Nucleus accumbens (tissue), 56 donors: ENCODE measurements around the gene AGBL4.

ENCODE experiments used
- DNase-seq, 56 donors: peaks; one replicate each; lab custom pipeline; 2025; lab: John Stamatoyannopoulos, UW

Gene AGBL4

GRCh38 chr1:48853006-48853405 is 1170.7 kb downstream of the AGBL4 start:
- DNase-seq = no peak

GRCh38 chr1:48851638-48852037 is 1172.1 kb downstream of the AGBL4 start:
- DNase-seq = no peak

GRCh38 chr1:48848035-48848434 is 1175.7 kb downstream of the AGBL4 start:
- no peak for DNase-seq

GRCh38 chr1:48846441-48846840 is 1177.3 kb downstream of the AGBL4 start:
- no peak for DNase-seq

GRCh38 chr1:48844187-48844586 is 1179.6 kb downstream of the AGBL4 start:
- no peak for DNase-seq

- DNase-seq = no peak
These were observed 1181.8 kb downstream of the AGBL4 start for GRCh38 chr1:48841966-48842365.

GRCh38 chr1:48841461-48841860 is 1182.3 kb downstream of the AGBL4 start:
- DNase-seq = no peak

GRCh38 chr1:48831120-48831978 is 1192.4 kb downstream of the AGBL4 start:
- no peak for DNase-seq

- DNase-seq = no peak
These were observed 1193.0 kb downstream of the AGBL4 start for GRCh38 chr1:48830715-48831114.

GRCh38 chr1:48829446-48829845 is 1194.3 kb downstream of the AGBL4 start:
- DNase-seq = no peak

- DNase-seq = no peak
These were observed 1200.6 kb downstream of the AGBL4 start for GRCh38 chr1:48823168-48823567.

- no peak for DNase-seq
These were observed 1203.3 kb downstream of the AGBL4 start for GRCh38 chr1:48820491-48820890.

- peak in 43 of 56 donors; percentile 1 to 72 (median 18) for DNase-seq
These were observed 1206.1 kb downstream of the AGBL4 start for GRCh38 chr1:48817505-48818114.

GRCh38 chr1:48810740-48811139 is 1213.0 kb downstream of the AGBL4 start:
- DNase-seq = no peak

GRCh38 chr1:48808496-48808895 is 1215.3 kb downstream of the AGBL4 start:
- DNase-seq = no peak

- DNase-seq = peak in 4 of 56 donors; percentile 0 to 11 (median 4)
These were observed 1216.0 kb downstream of the AGBL4 start for GRCh38 chr1:48807554-48808260.

- DNase-seq = no peak
These were observed 1220.3 kb downstream of the AGBL4 start for GRCh38 chr1:48803474-48803873.

- no peak for DNase-seq
These were observed 1228.9 kb downstream of the AGBL4 start for GRCh38 chr1:48794816-48795215.

GRCh38 chr1:48793863-48794262 is 1229.9 kb downstream of the AGBL4 start:
- DNase-seq = no peak

GRCh38 chr1:48792961-48793360 is 1230.8 kb downstream of the AGBL4 start:
- DNase-seq = no peak

GRCh38 chr1:48790397-48790796 is 1233.4 kb downstream of the AGBL4 start:
- no peak for DNase-seq
